Smooth muscle cell (in vitro differentiated cells): ENCODE results near the gene RNGTT. TPM values are rescaled to one million over a fixed set of nuclear protein-coding genes. Genes with fewer than 3 reads are reported as not detected.
"Not testable (repeated sequence)": the region's sequence is repeated elsewhere in the genome, so short reads cannot be mapped to it uniquely, and the experiment has no call there.

Experiments
- DNase-seq: peaks from one replicate; lab custom pipeline; 2025; ENCODE audit not compliant: unreplicated experiment; lab: John Stamatoyannopoulos, UW
- H2AFZ ChIP-seq: fragments of 200-600 bp; sonication (generic); 2 replicates; pipeline ENCODE4 v1.6.0; 2016; ENCODE audit warnings: antibody characterized with exemption, low read depth, mild to moderate bottlenecking
- H3F3A ChIP-seq: fragments of 200-600 bp; sonication (generic); 2 replicates; pipeline ENCODE4 v1.6.0; 2017; ENCODE audit warnings: antibody characterized with exemption, low read depth
- H3K27ac ChIP-seq: fragments of 200-600 bp; sonication (generic); 2 replicates; pipeline ENCODE4 v1.5.1; 2016; ENCODE audit warnings: low read depth, mild to moderate bottlenecking
- H3K27me3 ChIP-seq: fragments of 200-600 bp; sonication (generic); 2 replicates; pipeline ENCODE4 v1.6.1; 2016; ENCODE audit warnings: low read depth, mild to moderate bottlenecking
- H3K36me3 ChIP-seq: fragments of 200-600 bp; sonication (generic); 2 replicates; pipeline ENCODE4 v1.5.1; 2016; ENCODE audit warnings: low read depth
- H3K4me1 ChIP-seq: fragments of 200-600 bp; sonication (generic); 2 replicates; pipeline ENCODE4 v1.5.1; 2016; ENCODE audit warnings: low read depth
- H3K4me2 ChIP-seq: fragments of 200-600 bp; sonication (generic); 2 replicates; pipeline ENCODE4 v1.6.0; 2016; ENCODE audit warnings: mild to moderate bottlenecking
- H3K4me3 ChIP-seq: fragments of 200-600 bp; sonication (generic); 2 replicates; pipeline ENCODE4 v1.5.1; 2016; ENCODE audit warnings: mild to moderate bottlenecking
- H3K79me2 ChIP-seq: fragments of 200-600 bp; sonication (generic); 2 replicates; pipeline ENCODE4 v1.6.0; 2016; ENCODE audit warnings: low read depth, mild to moderate bottlenecking
- H3K9ac ChIP-seq: fragments of 200-600 bp; sonication (generic); 2 replicates; pipeline ENCODE4 v1.6.0; 2016; ENCODE audit warnings: low read depth
- H3K9me3 ChIP-seq: fragments of 200-600 bp; sonication (generic); replicated peaks from 2 replicates; pipeline ENCODE4 v1.5.1; 2016; ENCODE audit warnings: low read depth
- H4K20me1 ChIP-seq: fragments of 200-600 bp; sonication (generic); 2 replicates; pipeline ENCODE4 v1.6.0; 2016; ENCODE audit warnings: low read depth
- CTCF ChIP-seq: fragments of 200-600 bp; sonication (generic); IDR thresholded peaks from 2 replicates; pipeline ENCODE4 v1.5.1; 2017; ENCODE audit warnings: borderline replicate concordance, mild to moderate bottlenecking, antibody characterized with exemption; ENCODE audit not compliant: insufficient read depth, poor library complexity, severe bottlenecking
- WGBS: methylation state at CpG from one replicate; pipeline ENCODE4 v1.1.7; 2016; ENCODE audit warnings: low lambda C conversion rate; 5-methylcytosine and 5-hydroxymethylcytosine counted together
- polyA plus RNA-seq: library from polyadenylated mRNA; unstranded; fragments of >200 nt; fragmentation: Nextera tagmentation; extraction: Ambion mirVana; gene quantifications from 2 replicates; pipeline ENCODE4 v1.2.1, GENCODE V29; 2016
- total RNA-seq: library from RNA; depleted of rRNA; stranded (reverse); fragments of >200 nt; gene quantifications from 2 replicates; pipeline ENCODE4 v1.2.3, GENCODE V29; 2014

Gene RNGTT
- total and polyA plus RNA-seq, 2 experiments from 2014 or later, result 7.5 to 22.7 TPM

GRCh38 chr6:88722686-88723085, 240.7 kb downstream of the RNGTT start:
- WGBS, result 91% methylated on average over 3 of the region's 3 CpGs
- H3K4me3 ChIP-seq, result no peak overlapping the region
- DNase-seq, result no peak

GRCh38 chr6:88716399-88716798, 247.0 kb downstream of the RNGTT start:
- H3K4me2 ChIP-seq, DNase-seq, H3K4me1 ChIP-seq, H3K27me3 ChIP-seq, H4K20me1 ChIP-seq, H3K4me3 ChIP-seq, H3K27ac ChIP-seq, H2AFZ ChIP-seq, H3K9ac ChIP-seq, H3F3A ChIP-seq, H3K79me2 ChIP-seq, H3K36me3 ChIP-seq, H3K9me3 ChIP-seq: not testable (repeated sequence)
- WGBS, result no CpG with 5 or more reads among the region's 1 CpG

More at GRCh38 chr6:88722686-88723085, 240.7 kb downstream of the RNGTT start:
- Histone ChIP-seq H3K27me3 (no peaks in the 10 kb centered on the region), H3K9me3 (no peaks in the 10 kb centered on the region), H2AFZ (no peak overlapping the region), H4K20me1 (peaks cover 12% of the 10 kb centered on the region), H3K4me1 (peaks cover 9% of the 10 kb centered on the region), H3K27ac (no peak overlapping the region), H3K36me3 (no peaks in the 10 kb centered on the region), H3K4me2 (no peak overlapping the region), H3K79me2 (no peaks in the 10 kb centered on the region), H3F3A (no peaks in the 10 kb centered on the region), H3K9ac (no peak overlapping the region)
- TF ChIP-seq CTCF, result no peak

- H3K9ac ChIP-seq, result no peak overlapping the region
- H3K36me3 ChIP-seq, result no peaks in the 10 kb centered on the region
- H3K27ac ChIP-seq, result no peak overlapping the region
- 99% methylated on average over 3 of the region's 3 CpGs for WGBS
- H3F3A ChIP-seq, result no peaks in the 10 kb centered on the region
- no peak for DNase-seq
- TF ChIP-seq CTCF, result no peak
- no peaks in the 10 kb centered on the region for H3K4me1 ChIP-seq
- peaks cover 7% of the 10 kb centered on the region for H3K79me2 ChIP-seq
- H3K27me3 ChIP-seq, result no peaks in the 10 kb centered on the region
- no peaks in the 10 kb centered on the region for H3K9me3 ChIP-seq
- peaks cover 4% of the 10 kb centered on the region for H4K20me1 ChIP-seq
- H3K4me2 ChIP-seq, result no peak overlapping the region
- no peak overlapping the region for H3K4me3 ChIP-seq
- H2AFZ ChIP-seq, result no peak overlapping the region
Observed at GRCh38 chr6:88712243-88712936, 251.0 kb downstream of the RNGTT start.

GRCh38 chr6:88709819-88710246, 253.6 kb downstream of the RNGTT start:
- H3K4me1 ChIP-seq, result no peaks in the 10 kb centered on the region
- DNase-seq, result no peak
- no peaks in the 10 kb centered on the region for H3K9me3 ChIP-seq
- no peaks in the 10 kb centered on the region for H3F3A ChIP-seq
- no peak overlapping the region for H3K4me2 ChIP-seq
- no peak overlapping the region for H3K9ac ChIP-seq
- peaks cover 7% of the 10 kb centered on the region for H3K79me2 ChIP-seq
- no peak for TF ChIP-seq CTCF
- no peak overlapping the region for H3K4me3 ChIP-seq
- no peaks in the 10 kb centered on the region for H3K27me3 ChIP-seq
- no peak overlapping the region for H3K27ac ChIP-seq
- no peaks in the 10 kb centered on the region for H3K36me3 ChIP-seq
- H2AFZ ChIP-seq, result no peak overlapping the region
- 92% methylated on average over 1 of the region's 1 CpG for WGBS
- peaks cover 14% of the 10 kb centered on the region for H4K20me1 ChIP-seq
